GM19239 (cell line): ENCODE data around the gene USE1.
"Not testable (repeated sequence)": the region's sequence is repeated elsewhere in the genome, so short reads cannot be mapped to it uniquely, and the experiment has no call there.

Experiments
- DNase-seq: peaks from one replicate; pipeline ENCODE4 v3.0.0; 2011; ENCODE audit warnings: low spot score; ENCODE audit not compliant: insufficient read length
- FAIRE-seq: peaks from 2 replicates; lab custom pipeline; 2011; peaks lifted over from hg19 to GRCh38; lab: Jason Lieb, UNC

USE1 gene, protein sequence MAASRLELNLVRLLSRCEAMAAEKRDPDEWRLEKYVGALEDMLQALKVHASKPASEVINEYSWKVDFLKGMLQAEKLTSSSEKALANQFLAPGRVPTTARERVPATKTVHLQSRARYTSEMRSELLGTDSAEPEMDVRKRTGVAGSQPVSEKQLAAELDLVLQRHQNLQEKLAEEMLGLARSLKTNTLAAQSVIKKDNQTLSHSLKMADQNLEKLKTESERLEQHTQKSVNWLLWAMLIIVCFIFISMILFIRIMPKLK

DNA sequence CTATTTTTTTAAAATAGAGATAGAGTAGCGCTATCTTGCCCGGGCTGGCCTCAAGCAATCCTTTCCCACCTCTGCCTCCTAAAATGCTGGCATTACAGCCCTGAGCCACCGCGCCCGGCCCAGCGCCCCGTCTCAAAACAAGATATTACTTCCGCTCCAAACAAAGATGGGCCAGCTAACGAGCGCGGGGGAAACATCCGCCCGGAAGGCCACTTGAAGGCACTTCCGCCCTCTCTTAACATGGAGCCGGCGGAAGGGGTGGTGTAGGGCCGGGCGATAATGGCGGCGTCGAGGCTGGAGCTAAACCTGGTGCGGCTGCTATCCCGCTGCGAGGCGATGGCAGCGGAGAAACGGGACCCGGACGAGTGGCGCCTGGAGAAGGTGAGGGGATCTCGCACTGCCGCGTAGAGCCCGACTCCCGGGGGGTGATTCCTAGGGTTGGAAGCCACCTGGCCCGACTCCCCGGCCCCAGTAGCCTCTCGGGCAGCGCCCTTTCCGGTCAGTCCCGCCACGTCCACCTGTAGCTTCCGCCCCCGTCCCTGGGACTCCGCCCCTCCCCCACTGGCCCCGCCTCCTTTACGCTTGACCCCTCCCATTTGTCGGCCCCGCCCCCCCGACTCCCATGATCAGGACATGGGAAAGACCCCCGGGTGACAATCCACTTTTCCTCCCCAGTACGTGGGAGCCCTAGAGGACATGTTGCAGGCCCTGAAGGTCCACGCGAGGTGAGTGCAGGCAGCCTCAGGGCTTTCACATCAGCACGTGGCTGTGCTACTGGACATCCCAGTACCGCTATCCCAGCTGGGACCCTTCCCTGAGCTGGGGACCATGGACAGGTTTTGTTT lies at the start of gene USE1:
TSS of gene USE1 (plus strand) at position 231 of the 845 bp plus-strand sequence. CDS start at position 280, 49 bp downstream.
- FAIRE-seq (peak; percentile 97), DNase-seq (peak; percentile 96)

DNA sequence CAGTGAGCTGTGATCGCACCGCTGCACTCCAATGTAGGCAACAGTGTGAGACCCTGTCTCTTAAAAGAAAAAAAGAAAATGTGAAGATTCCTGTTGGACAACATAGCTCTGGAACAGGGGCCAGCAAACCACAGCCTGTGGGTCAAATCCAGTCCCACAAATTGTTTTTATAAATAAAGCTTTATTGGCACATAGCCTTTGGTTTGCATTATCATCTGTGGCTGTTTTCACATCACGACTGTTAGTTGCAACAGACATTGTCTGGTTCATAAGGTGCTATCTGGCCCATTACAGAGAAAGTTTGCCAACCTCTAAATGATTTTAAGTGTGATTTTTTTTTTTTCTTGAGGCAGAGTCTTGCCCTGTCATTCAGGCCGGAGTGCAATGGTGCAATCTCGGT lies 49.4 kb upstream of the USE1 start:
- DNase-seq (no peak), FAIRE-seq (no peak)

DNA sequence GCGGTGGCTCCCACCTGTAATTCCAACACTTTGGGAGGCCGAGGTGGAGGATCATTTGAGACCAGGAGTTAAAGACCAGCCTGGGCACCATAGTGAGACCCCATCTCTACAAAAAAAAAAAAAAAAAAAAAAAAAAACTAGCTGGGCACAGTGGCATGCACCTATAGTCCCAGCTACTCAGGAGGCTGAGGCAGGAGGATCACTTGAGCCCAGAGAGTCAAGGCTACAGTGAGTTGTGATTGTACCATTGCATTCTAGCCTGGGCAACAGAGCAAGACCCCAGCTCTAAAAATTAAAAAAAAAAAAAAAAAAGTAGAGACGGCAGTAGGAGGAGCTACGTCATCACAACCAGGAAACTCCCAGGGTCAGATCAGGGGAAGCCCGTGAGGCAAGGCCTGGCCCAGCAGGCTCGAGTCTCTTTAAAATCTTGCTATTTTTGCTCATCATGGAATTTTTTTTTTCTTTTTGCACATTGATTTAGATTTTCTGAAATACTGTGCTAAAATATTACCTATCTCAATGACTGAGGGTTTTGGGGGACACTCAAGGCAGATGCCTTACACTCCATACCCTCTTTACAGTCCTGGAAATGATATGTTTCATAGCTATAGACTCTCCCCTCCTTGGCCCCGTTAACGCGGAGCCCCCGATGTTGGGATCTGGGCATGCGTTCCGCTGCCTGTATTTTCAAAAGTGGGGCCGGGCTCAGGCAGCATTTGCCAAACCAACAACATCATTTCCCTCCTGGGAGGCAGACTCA lies 44.4 kb upstream of the USE1 start:
- FAIRE-seq (no peak), DNase-seq (peak; percentile 46)

DNA sequence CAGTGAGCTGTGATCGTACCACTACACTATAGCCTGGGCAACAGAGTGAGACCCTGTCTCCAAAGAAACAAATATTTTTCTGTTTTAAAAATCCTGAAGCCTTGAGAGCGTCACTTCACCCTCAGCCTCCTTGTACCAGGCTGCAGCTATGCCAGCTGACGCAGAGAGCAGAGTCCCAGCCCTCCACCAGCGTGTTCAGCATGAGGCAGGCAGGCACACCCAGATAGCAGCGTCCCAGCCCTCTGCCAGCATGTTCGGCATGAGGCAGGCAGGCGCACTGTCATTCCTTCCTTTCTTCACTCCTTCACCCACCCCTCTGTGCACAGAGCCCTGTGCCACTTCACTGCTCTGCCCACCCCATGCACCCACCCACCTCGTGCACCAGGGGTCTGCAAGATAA lies 43.3 kb upstream of the USE1 start:
- FAIRE-seq, result no peak

DNA sequence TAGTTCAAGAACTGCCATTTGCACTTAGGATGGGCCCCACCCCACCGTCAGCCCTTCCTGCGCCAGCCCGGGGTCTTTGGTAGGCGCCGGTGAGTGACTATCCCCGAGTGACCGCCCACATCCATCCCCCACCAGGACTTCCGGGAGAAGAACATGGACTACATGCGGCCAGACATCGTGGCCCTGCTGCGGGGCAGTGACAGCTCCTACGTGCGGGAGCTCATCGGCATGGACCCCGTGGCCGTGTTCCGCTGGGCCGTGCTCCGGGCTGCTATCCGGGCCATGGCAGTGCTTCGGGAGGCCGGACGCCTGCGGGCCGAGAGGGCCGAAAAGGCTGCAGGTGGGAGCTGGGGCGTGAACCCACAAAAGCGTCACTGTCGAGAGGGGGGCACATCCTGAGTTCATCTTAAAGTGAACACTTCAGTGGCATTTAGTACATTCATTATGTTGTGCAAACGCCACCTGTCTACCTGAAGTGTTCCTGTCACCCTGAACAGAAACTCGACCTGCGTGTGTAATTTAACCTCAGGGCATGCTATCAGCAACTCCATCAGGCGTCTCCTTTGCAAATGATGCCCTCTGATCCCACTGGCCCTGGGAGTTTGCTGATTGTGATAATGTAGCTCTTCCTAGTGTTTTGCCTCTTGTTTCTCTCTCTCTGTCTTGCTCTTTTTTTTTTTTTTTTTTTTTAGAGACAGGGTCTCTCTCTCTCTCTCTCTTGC lies 42.4 kb upstream of the USE1 start:
- no peak for FAIRE-seq

More for the DNA sequence above, 43.3 kb upstream of the USE1 start:
- no peak for DNase-seq

DNA sequence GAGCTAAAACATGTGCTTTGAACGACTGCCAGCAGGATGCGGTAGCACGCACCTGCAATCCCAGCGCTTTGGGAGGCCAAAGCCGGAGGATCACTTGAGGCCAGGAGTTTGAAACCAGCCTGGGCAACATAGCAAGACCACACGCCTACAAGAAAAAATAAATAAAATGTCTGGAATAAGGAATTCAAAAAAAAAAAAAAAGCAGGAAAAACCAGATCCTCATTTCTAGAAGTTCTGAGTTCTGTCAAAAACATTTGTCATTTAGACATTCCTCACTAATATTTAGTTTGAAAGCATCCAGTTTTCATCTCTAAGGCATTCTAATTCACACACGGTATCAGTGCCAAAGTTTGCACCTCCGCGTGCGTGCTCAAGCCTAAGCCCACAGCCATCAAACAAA lies 36.9 kb upstream of the USE1 start:
- DNase-seq, result no peak
- FAIRE-seq, result no peak

More for the DNA sequence above, 42.4 kb upstream of the USE1 start:
- DNase-seq, result no peak

DNA sequence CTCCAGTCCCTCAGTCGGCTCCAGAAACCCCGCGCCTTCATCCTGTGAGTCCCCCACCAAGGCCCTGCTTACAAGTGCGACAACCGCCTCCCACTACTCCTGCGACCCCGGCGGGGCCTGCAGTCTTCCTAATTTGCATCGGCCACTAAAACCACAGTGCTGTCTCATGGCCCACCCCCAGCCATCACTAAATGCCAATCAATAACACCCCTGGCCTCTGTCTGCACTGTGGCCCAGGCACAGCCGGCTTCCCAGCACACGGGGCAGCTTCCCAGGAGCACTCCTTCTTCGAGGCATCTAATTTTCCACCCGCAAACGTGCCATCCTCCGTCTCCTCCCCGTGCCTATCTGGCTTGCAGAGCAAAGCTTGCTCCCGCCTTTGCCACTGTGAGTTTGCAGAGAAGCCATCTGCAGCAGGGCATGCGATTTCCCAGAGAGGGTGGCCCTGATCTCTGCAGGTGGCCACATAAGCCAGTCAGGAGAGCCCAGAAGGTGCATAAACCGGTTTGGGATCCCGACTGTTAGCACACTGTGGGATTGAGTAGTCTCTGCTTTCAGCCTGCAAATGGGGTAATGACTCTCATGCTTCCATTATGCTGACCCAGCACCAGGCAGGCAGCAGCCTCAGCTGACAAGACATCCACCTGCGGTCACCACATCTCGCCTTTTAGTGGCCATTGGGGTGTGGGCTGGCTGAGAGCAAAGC lies 34.0 kb upstream of the USE1 start:
- DNase-seq, result no peak
- FAIRE-seq, result no peak

DNA sequence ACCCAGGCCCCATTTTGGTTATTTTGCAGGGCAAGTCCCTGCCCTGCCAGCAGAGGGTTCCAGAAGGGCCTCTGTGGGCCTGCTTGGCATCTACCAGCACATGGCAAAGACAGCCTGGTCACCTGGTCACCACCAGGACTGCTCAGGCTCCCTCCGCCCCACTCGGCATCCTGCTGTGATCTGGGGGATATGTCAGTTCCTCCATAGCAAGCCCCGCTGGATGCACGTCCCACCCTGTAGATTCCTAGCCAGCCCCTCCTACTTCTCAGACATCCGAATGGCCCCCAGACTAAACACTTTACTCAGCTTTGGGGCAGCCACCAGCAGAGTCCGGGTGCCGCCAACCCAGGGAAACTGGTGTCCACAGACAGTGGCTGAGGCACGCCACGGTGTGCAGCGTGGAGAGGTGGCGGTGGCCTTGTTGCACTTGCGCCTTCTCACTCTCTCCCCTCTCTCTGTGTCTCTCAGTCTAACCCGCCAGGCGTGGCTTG lies 31.8 kb upstream of the USE1 start:
- DNase-seq (no peak), FAIRE-seq (no peak)

DNA sequence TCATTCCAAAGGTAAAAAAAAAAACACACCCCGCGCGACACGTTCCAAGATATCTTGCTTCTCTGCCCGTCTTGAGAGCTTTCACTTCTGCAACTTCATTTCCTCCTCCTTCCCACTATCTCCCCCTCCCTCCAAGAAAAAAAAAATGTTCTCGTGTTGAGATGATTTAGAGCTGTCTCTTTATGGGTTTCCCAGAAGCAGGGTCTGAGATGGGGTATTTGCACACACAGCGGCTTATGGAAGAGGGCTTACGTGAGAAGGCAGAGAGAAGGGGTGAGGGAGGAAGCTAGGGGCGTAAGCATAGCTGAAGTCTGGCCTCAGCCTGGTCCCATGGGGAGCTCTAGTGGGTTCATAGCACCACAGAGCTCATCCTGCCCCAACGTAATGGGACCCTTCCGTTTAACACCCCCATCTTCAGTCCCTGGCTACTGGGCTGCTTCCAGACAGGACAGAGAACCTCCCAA lies 31.3 kb upstream of the USE1 start:
- FAIRE-seq (peak; percentile 93), DNase-seq (peak; percentile 50)

DNA sequence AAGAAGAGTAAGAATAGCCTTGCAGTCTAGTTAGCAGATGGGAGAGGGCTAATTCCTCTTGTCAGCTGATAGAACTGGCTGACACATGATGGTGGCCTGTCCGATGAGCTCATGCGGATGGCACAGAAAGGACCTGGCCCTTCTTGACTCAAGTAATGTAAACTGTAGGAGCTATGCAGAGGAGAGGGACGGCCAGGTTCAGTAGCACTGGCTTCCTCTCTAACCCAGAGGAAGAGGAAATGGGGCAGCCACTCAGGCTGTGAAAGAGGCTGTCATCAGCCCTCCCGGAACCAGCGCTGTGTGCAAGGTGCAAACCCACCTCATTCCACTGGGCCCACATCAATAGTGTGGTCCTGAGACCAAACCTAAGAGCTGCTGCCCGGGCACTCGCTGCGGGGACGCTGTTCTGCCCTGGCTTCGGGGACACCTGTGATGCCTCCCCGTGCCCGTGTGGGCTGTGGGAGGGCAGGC lies 30.8 kb upstream of the USE1 start:
- DNase-seq (no peak), FAIRE-seq (no peak)

DNA sequence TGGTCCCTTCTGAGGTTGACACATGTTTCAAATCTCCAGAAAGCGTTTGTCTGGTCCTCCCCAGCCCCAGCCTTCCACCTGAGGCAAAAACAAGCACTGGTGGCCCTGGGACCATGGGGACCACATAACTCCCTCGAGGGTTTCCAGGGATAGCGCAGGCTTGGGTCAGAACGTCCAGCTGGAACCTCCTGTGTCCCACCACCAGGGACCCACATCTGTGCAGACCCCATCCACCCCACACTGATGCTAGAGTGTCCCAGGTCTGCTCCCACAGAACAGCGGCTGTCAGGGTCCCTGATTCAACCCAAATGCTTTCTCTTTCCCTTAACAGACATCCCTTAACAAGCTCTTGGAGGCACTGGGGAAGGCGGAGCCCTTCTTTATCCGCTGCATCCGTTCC lies 29.6 kb upstream of the USE1 start:
- FAIRE-seq (no peak), DNase-seq (no peak)

DNA sequence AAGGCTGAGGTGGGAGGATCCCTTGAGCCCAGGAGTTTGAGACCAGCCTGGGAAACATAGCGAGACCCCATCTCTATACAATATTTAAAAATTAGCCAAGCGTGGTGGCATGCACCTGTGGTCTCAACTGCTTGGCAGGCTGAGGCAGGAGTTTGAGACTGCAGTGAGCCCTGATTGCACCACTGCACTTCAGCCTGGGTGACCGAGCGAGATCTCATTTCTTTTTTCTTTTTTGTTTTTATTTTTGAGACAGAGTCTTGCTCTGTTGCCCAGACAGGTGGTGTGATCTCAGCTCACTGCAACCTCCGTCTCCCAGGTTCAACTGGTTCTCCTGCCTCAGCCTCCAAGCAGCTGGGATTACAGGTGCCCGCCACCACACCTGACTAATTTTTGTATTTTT lies 23.4 kb upstream of the USE1 start:
- FAIRE-seq, DNase-seq: not testable (repeated sequence)

DNA sequence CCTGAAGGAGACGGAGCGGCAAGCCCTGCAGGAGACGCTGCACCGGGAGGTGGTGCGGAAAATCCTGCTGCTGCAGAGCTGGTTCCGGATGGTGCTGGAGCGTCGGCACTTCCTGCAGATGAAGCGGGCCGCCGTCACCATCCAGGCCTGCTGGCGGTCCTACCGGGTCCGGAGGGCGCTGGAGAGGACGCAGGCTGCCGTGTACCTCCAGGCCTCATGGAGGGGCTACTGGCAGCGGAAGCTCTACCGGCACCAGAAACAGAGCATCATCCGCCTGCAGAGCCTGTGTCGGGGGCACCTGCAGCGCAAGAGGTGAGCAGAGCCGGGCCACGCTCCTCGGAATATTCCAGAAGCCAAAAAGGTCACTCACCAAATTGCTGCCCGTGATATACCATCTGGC lies 22.4 kb upstream of the USE1 start:
- DNase-seq (no peak), FAIRE-seq (no peak)

DNA sequence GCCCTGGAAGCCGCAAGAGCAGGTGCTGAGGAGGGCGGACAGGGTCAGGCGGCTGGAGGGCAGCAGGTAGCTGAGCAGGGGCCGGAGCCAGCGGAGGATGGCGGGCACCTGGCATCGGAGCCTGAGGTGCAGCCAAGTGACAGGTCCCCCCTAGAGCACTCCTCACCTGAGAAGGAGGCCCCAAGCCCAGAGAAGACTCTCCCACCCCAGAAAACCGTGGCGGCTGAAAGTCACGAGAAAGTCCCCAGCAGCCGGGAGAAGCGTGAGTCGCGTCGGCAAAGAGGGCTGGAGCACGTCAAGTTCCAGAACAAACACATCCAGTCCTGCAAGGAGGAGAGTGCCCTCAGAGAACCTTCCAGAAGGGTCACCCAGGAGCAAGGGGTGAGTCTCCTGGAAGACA lies 20.5 kb upstream of the USE1 start:
- FAIRE-seq (no peak), DNase-seq (no peak)

DNA sequence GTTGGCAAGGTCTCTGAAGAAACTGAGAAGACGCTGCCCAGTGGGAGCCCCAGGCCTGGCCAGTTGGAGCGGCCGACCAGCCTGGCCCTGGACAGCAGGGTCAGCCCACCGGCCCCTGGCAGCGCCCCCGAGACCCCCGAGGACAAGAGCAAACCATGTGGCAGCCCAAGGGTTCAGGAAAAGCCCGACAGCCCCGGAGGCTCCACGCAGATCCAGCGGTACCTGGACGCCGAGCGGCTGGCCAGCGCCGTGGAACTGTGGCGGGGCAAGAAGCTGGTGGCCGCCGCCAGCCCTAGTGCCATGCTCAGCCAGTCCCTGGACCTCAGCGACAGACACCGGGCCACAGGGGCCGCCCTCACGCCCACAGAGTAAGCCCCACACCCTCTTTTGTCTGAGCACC lies 20.1 kb upstream of the USE1 start:
- no peak for FAIRE-seq
- DNase-seq, result no peak

DNA sequence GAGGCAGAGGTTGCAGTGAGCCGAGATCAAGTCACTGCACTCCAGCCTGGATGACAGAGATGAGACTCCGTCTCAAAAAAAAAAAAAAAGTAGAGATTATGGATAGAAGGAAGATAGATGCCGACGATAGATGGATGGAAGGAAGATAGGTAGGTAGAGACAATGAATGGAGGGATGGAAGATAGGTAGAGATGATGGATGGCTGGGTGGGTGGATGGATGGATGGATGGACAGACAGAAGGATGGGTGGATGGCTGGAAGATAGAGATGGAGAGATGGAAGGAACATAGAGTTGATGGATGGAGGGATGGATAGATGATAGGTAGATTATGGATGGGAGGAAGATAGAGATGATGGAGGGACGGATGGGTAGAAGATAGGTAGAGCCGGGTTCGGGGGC lies 18.5 kb upstream of the USE1 start:
- FAIRE-seq (no peak), DNase-seq (no peak)

DNA sequence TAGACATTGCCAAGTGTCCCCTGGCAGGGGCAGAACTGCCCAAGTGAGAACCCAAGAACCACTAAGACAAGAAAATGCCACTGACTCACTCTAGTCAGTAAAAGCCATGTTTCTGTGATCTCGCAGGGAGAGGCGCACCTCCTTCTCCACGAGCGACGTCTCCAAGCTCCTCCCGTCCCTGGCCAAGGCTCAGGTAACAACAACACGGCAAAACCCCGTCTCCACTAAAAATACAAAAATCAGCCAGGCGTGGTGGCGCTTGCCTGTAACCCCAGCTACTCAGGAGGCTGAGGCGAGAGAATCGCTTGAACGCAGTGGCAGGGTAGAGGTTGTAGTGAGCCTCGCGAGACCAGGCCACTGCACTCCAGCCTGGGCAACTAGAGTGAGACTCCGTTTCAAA lies 17.5 kb upstream of the USE1 start:
- no peak for DNase-seq

DNA sequence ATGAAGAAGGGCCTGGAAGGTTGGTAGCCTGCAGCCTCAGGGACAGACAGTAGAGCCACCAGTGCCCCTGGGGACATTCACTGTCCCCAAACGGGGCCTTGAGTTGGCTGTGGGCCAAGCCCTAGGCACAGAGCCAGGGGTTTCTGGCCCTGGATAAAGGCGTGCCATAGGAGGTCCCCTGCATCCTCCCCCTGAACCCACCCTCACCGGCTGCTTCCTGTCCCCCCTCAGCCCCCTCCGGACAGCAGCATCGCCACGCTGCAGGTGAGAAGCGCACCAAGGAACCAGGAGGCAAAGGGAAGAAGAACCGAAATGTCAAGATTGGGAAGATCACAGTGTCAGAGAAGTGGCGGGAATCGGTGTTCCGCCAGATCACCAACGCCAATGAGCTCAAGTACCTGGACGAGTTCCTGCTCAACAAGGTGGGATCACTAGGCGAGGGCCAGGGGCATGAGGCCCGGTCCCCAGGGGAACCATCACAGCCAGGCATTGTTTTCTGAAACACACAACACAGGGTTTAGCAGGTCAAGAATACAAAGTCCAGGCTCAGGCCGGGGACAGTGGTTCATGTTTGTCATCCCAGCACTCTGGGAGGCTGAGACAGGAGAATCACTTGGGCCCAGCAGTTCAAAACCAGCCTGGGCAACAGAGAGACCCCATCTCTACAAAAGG lies 14.6 kb upstream of the USE1 start:
- DNase-seq, result no peak
- no peak for FAIRE-seq

More for the DNA sequence above, 17.5 kb upstream of the USE1 start:
- FAIRE-seq, result no peak

DNA sequence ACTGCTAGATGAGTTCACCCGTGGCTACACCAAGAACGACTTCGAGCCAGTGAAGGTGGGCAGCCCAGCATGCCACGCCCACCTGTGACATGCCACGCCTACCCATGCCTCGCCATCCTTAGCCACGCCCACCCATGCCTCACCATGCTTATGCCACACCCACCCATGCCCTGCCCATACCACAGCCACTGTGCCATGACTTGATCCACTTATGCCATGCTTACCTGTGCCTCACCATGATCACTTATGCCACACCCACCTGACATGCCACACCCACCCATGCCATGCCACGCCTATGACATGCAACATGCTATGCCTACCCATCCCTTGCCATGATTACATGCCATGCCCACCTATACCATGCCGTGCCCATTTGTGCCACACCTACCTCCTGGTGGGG lies 12.9 kb upstream of the USE1 start:
- FAIRE-seq (no peak), DNase-seq (no peak)
